ENCODE results near the gene RFX7. TPM values are rescaled to one million over a fixed set of nuclear protein-coding genes. Genes with fewer than 3 reads are reported as not detected.

Gene RFX7
- total and polyA plus RNA-seq, 2 of the 8 experiments (the other 6 are each of a cell fraction or from before 2014, with no cell fraction given): 10.4 to 40.9 TPM

- Histone ChIP-seq H3K36me3 (ENCODE audit: control insufficient read depth in 2 of 4, insufficient read depth in 4 of 4, low read length in 3 of 4) (peaks cover 0 to 8% (median under 1%) of the 10 kb centered on the region in 4 experiments; a peak in 3 of 8 replicates), H3K4me2 (ENCODE audit: insufficient read depth in 1 of 2, low read depth in 2 of 2, low read length in 2 of 2) (no peak overlapping the region), H3K4ac (replicated peaks; ENCODE audit: insufficient read length, low read depth, low read length) (no peak overlapping the region), H3K56ac (replicated peaks; ENCODE audit: insufficient read length, low read depth, low read length) (no peak overlapping the region), H3K23ac (ENCODE audit: insufficient read length) (no peak overlapping the region), H4K5ac (ENCODE audit: insufficient read length, low read depth, low read length) (no peak overlapping the region), H2AFZ (ENCODE audit: low read length) (no peak overlapping the region), H3K18ac (ENCODE audit: extremely low read depth, low read length) (no peak overlapping the region), H2BK20ac (ENCODE audit: low read length) (no peak overlapping the region), H3K9me3 (ENCODE audit: insufficient read depth in 2 of 2, low read depth in 1 of 2, low read length in 1 of 2) (no peaks in the 10 kb centered on the region), H4K91ac (replicated peaks; ENCODE audit: insufficient read length, low read length) (no peak overlapping the region), H4K20me1 (replicated peaks in 1 of 2; ENCODE audit: control insufficient read depth in 1 of 2, insufficient read depth in 2 of 2, low read length in 2 of 2) (peaks cover 2% of the 10 kb centered on the region in 2 experiments), H4K8ac (ENCODE audit: extremely low read depth, insufficient read depth, low read length) (no peak overlapping the region), H2BK5ac (ENCODE audit: low read depth, low read length) (no peak overlapping the region), H3K79me1 (ENCODE audit: low read depth, low read length) (peaks cover 2% of the 10 kb centered on the region; the same call in 1 of the 2 replicates), H3K14ac (ENCODE audit: insufficient read length) (no peak overlapping the region), H3K9ac (replicated peaks in 1 of 4; ENCODE audit: extremely low read depth in 1 of 4, low read depth in 3 of 4, low read length in 3 of 4) (no peak overlapping the region), H2BK12ac (ENCODE audit: low read depth, low read length) (no peak overlapping the region), H3K4me1 (replicated peaks in 1 of 4; ENCODE audit: control insufficient read depth in 3 of 4, insufficient read depth in 4 of 4, low read length in 3 of 4) (no peaks in the 10 kb centered on the region), H3K23me2 (ENCODE audit: low read depth, low read length) (no peaks in the 10 kb centered on the region; the same call in 1 of the 2 replicates), H2BK15ac (ENCODE audit: low read length) (no peak overlapping the region), H3K79me2 (ENCODE audit: control insufficient read depth in 1 of 2, insufficient read depth in 2 of 2, low read length in 2 of 2) (peaks cover 0 to 81% of the 10 kb centered on the region in 2 experiments; a peak in 3 of 4 replicates), H3K4me3 (ENCODE audit: extremely low read depth in 1 of 4, insufficient read depth in 2 of 4, low read depth in 3 of 4, low read length in 4 of 4) (no peak overlapping the region), H3K27me3 (replicated peaks in 1 of 4; ENCODE audit: control insufficient read depth in 3 of 4, extremely low read depth in 1 of 4, insufficient read depth in 3 of 4, low read length in 3 of 4) (no peaks in the 10 kb centered on the region), H2BK120ac (replicated peaks; ENCODE audit: low read depth, low read length) (no peak overlapping the region), H3K27ac (ENCODE audit: low read depth, low read length) (no peak overlapping the region), H2AK5ac (ENCODE audit: low read depth, low read length) (no peak overlapping the region)
- DNase-seq (ENCODE audit: low read depth in 1 of 2, low spot score in 2 of 2) (no peak), FAIRE-seq (no peak)
- TF ChIP-seq SP2 (IDR thresholded peaks at IDR 0.05; ENCODE audit: low read length) (no peak), BRCA1 (IDR thresholded peaks at IDR 0.05; ENCODE audit: low read depth, low read length) (no peak), RFX5 (IDR thresholded peaks at IDR 0.05; ENCODE audit: borderline replicate concordance, low read depth, low read length) (no peak), EP300 (IDR thresholded peaks at IDR 0.05; ENCODE audit: borderline replicate concordance in 1 of 2, low read depth in 2 of 2, low read length in 2 of 2) (no peak), TCF12 (IDR thresholded peaks at IDR 0.05; ENCODE audit: low read depth, low read length) (no peak), RAD21 (IDR thresholded peaks at IDR 0.05 in 1 of 2, conservative IDR thresholded peaks at IDR 0.05 in 1 of 2; ENCODE audit: low read depth in 2 of 2, low read length in 2 of 2) (no peak), SP4 (IDR thresholded peaks at IDR 0.05; ENCODE audit: low read length) (no peak), EZH2 (IDR thresholded peaks at IDR 0.05; ENCODE audit: low read depth, low read length, severe bottlenecking) (no peak), CBX8 (IDR thresholded peaks at IDR 0.05; ENCODE audit: borderline replicate concordance, low read depth, low read length) (no peak)
- POLR2A ChIA-PET (ENCODE audit: partially characterized antibody): no interaction called here
- 93% methylated on average over 4 of the region's 4 CpGs; no CpG with 5 or more reads in 1 of the 2 experiments for WGBS, 2 experiments (ENCODE audit: extremely low coverage in 1 of 2, insufficient coverage in 1 of 2, insufficient read length in 1 of 2, insufficient replicate concordance in 2 of 2, low coverage in 1 of 2, low lambda C conversion rate in 2 of 2, missing lambda C conversion rate in 1 of 2)
- CTCF ChIA-PET (ENCODE audit: partially characterized antibody): no interaction called here
These were observed 66.7 kb downstream of the RFX7 start for GRCh38 chr15:56176996-56177395.

All from H1 (cell line).